Neural progenitor cell (in vitro differentiated cells): ENCODE measurements around the gene ZBTB4. TPM values are rescaled to one million over a fixed set of nuclear protein-coding genes. Genes with fewer than 3 reads are reported as not detected.

Experiments used
- DNase-seq: peaks from one replicate; pipeline ENCODE4 v3.0.0-alpha.2; 2016; ENCODE audit warnings: low spot score
- H2AFZ ChIP-seq: fragments of 200-600 bp; sonication (generic); replicated peaks from 2 replicates; pipeline ENCODE4 v1.6.1; 2016; ENCODE audit warnings: antibody characterized with exemption
- H3F3A ChIP-seq: fragments of 200-600 bp; sonication (generic); 2 replicates; pipeline ENCODE4 v1.6.1; 2016; ENCODE audit warnings: antibody characterized with exemption, low read depth
- H3K27ac ChIP-seq: fragments of 200-600 bp; sonication (generic); 2 replicates; pipeline ENCODE4 v1.5.1; 2016; ENCODE audit warnings: mild to moderate bottlenecking
- H3K27me3 ChIP-seq: fragments of 200-600 bp; sonication (generic); 2 replicates; pipeline ENCODE4 v1.6.1; 2016; ENCODE audit warnings: mild to moderate bottlenecking, moderate library complexity
- H3K36me3 ChIP-seq: fragments of 200-600 bp; sonication (generic); 2 replicates; pipeline ENCODE4 v1.5.1; 2016
- H3K4me1 ChIP-seq: fragments of 200-600 bp; sonication (generic); 2 replicates; pipeline ENCODE4 v1.6.1; 2016; ENCODE audit warnings: mixed run types
- H3K4me2 ChIP-seq: fragments of 200-600 bp; sonication (generic); 2 replicates; pipeline ENCODE4 v1.6.1; 2016
- H3K4me3 ChIP-seq: fragments of 200-600 bp; sonication (generic); 2 replicates; pipeline ENCODE4 v1.5.1; 2016
- H3K79me2 ChIP-seq: fragments of 200-600 bp; sonication (generic); 2 replicates; pipeline ENCODE4 v1.6.1; 2016; ENCODE audit warnings: low read depth
- H3K9ac ChIP-seq: fragments of 200-600 bp; sonication (generic); 2 replicates; pipeline ENCODE4 v1.6.1; 2016
- H3K9me3 ChIP-seq: fragments of 200-600 bp; sonication (generic); 2 replicates; pipeline ENCODE4 v1.5.1; 2016; ENCODE audit warnings: low read depth
- H4K20me1 ChIP-seq: fragments of 200-600 bp; sonication (generic); 2 replicates; pipeline ENCODE4 v1.6.1; 2016; ENCODE audit warnings: low read depth
- H3K27ac Mint-ChIP-seq: 3 replicates; pipeline ENCODE4 v1.8.0; 2021; ENCODE audit warnings: mixed read lengths
- H3K27me3 Mint-ChIP-seq: 2 replicates; pipeline ENCODE4 v1.8.0; 2022; ENCODE audit warnings: low read depth, mild to moderate bottlenecking, inconsistent platforms, moderate library complexity, mixed read lengths; ENCODE audit not compliant: insufficient read depth
- H3K36me3 Mint-ChIP-seq: 3 replicates; pipeline ENCODE4 v1.8.0; 2021; ENCODE audit warnings: mixed read lengths
- H3K4me1 Mint-ChIP-seq: 3 replicates; pipeline ENCODE4 v1.8.0; 2021; ENCODE audit warnings: mixed read lengths
- H3K4me3 Mint-ChIP-seq: 3 replicates; pipeline ENCODE4 v1.8.0; 2021; ENCODE audit warnings: mild to moderate bottlenecking, moderate library complexity, mixed read lengths
- H3K9me3 Mint-ChIP-seq: 3 replicates; pipeline ENCODE4 v1.8.0; 2020; ENCODE audit warnings: mixed read lengths
- EZH2 ChIP-seq: fragments of 200-600 bp; sonication (generic); IDR thresholded peaks from 2 replicates; pipeline ENCODE4 v1.6.1; 2017; ENCODE audit warnings: antibody characterized with exemption, mild to moderate bottlenecking, moderate library complexity
- EZH2phosphoT487 ChIP-seq: fragments of 200-600 bp; sonication (generic); IDR thresholded peaks from 2 replicates; pipeline ENCODE4 v1.6.1; 2017; ENCODE audit warnings: antibody characterized with exemption
- total RNA-seq: library from RNA; depleted of rRNA; stranded (reverse); fragments of >200 nt; gene quantifications from 2 replicates; pipeline ENCODE4 v1.2.3, GENCODE V29; 2015; ENCODE audit warnings: low replicate concordance
- TF ChIP-seq, protein P1 (sequence below): fragments of 200-600 bp; sonication (generic); IDR thresholded peaks from 2 replicates; pipeline ENCODE4 v1.5.1; 2017; ENCODE audit warnings: antibody characterized with exemption, mild to moderate bottlenecking

The ZBTB4 gene
- total RNA-seq, 1 donor from 2014 or later = 5.4 TPM

GRCh38 chr17:7426896-7427489 lies 52.4 kb downstream of the ZBTB4 start:
- TF ChIP-seq, protein P1, sequence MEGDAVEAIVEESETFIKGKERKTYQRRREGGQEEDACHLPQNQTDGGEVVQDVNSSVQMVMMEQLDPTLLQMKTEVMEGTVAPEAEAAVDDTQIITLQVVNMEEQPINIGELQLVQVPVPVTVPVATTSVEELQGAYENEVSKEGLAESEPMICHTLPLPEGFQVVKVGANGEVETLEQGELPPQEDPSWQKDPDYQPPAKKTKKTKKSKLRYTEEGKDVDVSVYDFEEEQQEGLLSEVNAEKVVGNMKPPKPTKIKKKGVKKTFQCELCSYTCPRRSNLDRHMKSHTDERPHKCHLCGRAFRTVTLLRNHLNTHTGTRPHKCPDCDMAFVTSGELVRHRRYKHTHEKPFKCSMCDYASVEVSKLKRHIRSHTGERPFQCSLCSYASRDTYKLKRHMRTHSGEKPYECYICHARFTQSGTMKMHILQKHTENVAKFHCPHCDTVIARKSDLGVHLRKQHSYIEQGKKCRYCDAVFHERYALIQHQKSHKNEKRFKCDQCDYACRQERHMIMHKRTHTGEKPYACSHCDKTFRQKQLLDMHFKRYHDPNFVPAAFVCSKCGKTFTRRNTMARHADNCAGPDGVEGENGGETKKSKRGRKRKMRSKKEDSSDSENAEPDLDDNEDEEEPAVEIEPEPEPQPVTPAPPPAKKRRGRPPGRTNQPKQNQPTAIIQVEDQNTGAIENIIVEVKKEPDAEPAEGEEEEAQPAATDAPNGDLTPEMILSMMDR = no peak
- TF ChIP-seq EZH2phosphoT487 (no peak), EZH2 (no peak)
- H3K4me3 Mint-ChIP-seq = no peak overlapping the region
- Histone ChIP-seq H4K20me1 (no peaks in the 10 kb centered on the region), H3K79me2 (no peaks in the 10 kb centered on the region), H3K4me1 (no peaks in the 10 kb centered on the region), H3K36me3 (no peaks in the 10 kb centered on the region), H3K9ac (no peak overlapping the region), H3K27ac (no peak overlapping the region), H3K4me3 (no peak overlapping the region), H3K27me3 (no peaks in the 10 kb centered on the region), H3K4me2 (no peak overlapping the region), H3F3A (no peaks in the 10 kb centered on the region), H3K9me3 (no peaks in the 10 kb centered on the region), H2AFZ (no peak overlapping the region)
- no peaks in the 10 kb centered on the region for H3K36me3 Mint-ChIP-seq
- DNase-seq = no peak
- H3K27ac Mint-ChIP-seq = no peak overlapping the region
- H3K9me3 Mint-ChIP-seq = no peaks in the 10 kb centered on the region
- H3K27me3 Mint-ChIP-seq = peaks cover 17% of the 10 kb centered on the region
- H3K4me1 Mint-ChIP-seq = peaks cover 3% of the 10 kb centered on the region

GRCh38 chr17:7426203-7426863 lies 53.1 kb downstream of the ZBTB4 start:
- H4K20me1 ChIP-seq = no peaks in the 10 kb centered on the region
- H3K4me2 ChIP-seq = no peak overlapping the region
- H3K27me3 ChIP-seq = no peaks in the 10 kb centered on the region
- no peak overlapping the region for H3K9ac ChIP-seq
- peak overlapping the region; percentile 8 for H3K27ac Mint-ChIP-seq
- no peaks in the 10 kb centered on the region for H3F3A ChIP-seq
- H3K9me3 ChIP-seq = no peaks in the 10 kb centered on the region
- peak overlapping the region; percentile 12 for H3K4me3 Mint-ChIP-seq
- DNase-seq = no peak
- TF ChIP-seq EZH2phosphoT487 = no peak
- TF ChIP-seq, protein P1 = no peak
- no peak for TF ChIP-seq EZH2
- no peak overlapping the region for H3K4me3 ChIP-seq
- H3K4me1 Mint-ChIP-seq = peaks cover 5% of the 10 kb centered on the region
- peaks cover 17% of the 10 kb centered on the region for H3K27me3 Mint-ChIP-seq
- no peaks in the 10 kb centered on the region for H3K36me3 ChIP-seq
- H3K36me3 Mint-ChIP-seq = no peaks in the 10 kb centered on the region
- H2AFZ ChIP-seq = no peak overlapping the region
- H3K79me2 ChIP-seq = no peaks in the 10 kb centered on the region
- H3K9me3 Mint-ChIP-seq = no peaks in the 10 kb centered on the region
- H3K27ac ChIP-seq = no peak overlapping the region
- no peaks in the 10 kb centered on the region for H3K4me1 ChIP-seq

GRCh38 chr17:7425756-7426155 lies 53.7 kb downstream of the ZBTB4 start:
- peaks cover 9% of the 10 kb centered on the region for H3K4me1 Mint-ChIP-seq
- no peaks in the 10 kb centered on the region for H3K79me2 ChIP-seq
- no peaks in the 10 kb centered on the region for H3K36me3 Mint-ChIP-seq
- H3K27ac Mint-ChIP-seq = peak overlapping the region; percentile 8
- no peak overlapping the region for H2AFZ ChIP-seq
- no peaks in the 10 kb centered on the region for H3K9me3 Mint-ChIP-seq
- no peak overlapping the region for H3K4me3 Mint-ChIP-seq
- no peaks in the 10 kb centered on the region for H3K9me3 ChIP-seq
- no peak overlapping the region for H3K4me3 ChIP-seq
- H3F3A ChIP-seq = no peaks in the 10 kb centered on the region
- H3K9ac ChIP-seq = no peak overlapping the region
- H3K27me3 Mint-ChIP-seq = peaks cover 17% of the 10 kb centered on the region
- H3K27ac ChIP-seq = no peak overlapping the region
- H3K4me2 ChIP-seq = no peak overlapping the region
- H4K20me1 ChIP-seq = no peaks in the 10 kb centered on the region
- no peaks in the 10 kb centered on the region for H3K36me3 ChIP-seq
- TF ChIP-seq EZH2 = no peak
- TF ChIP-seq, protein P1 = no peak
- no peak for TF ChIP-seq EZH2phosphoT487
- no peaks in the 10 kb centered on the region for H3K27me3 ChIP-seq
- DNase-seq = no peak
- H3K4me1 ChIP-seq = no peaks in the 10 kb centered on the region
